Choroid plexus epithelial cell (primary cell): ENCODE measurements around the gene HAUS7.

Source experiments
- DNase-seq: peaks from one replicate; pipeline ENCODE4 v3.0.0-alpha.2; 2010; ENCODE audit warnings: low read depth
- H3K4me3 ChIP-seq: 2 replicates; pipeline ENCODE4 v1.5.1; 2011; ENCODE audit warnings: low read depth, mild to moderate bottlenecking, control low read depth, low read length, moderate library complexity
- CTCF ChIP-seq: conservative IDR thresholded peaks from 2 replicates; pipeline ENCODE4 v1.5.1; 2011; ENCODE audit warnings: low read depth, mild to moderate bottlenecking, control low read depth, inconsistent platforms, low read length, moderate library complexity

HAUS7 gene

GRCh38 chrX:153494061-153494460, 23.7 kb upstream of the HAUS7 start:
- peak; percentile 15 for DNase-seq
- TF ChIP-seq CTCF, result no peak
- H3K4me3 ChIP-seq, result no peak overlapping the region

GRCh38 chrX:153493085-153493484, 22.7 kb upstream of the HAUS7 start:
- DNase-seq, result no peak
- H3K4me3 ChIP-seq, result no peak overlapping the region
- TF ChIP-seq CTCF, result no peak

DNA sequence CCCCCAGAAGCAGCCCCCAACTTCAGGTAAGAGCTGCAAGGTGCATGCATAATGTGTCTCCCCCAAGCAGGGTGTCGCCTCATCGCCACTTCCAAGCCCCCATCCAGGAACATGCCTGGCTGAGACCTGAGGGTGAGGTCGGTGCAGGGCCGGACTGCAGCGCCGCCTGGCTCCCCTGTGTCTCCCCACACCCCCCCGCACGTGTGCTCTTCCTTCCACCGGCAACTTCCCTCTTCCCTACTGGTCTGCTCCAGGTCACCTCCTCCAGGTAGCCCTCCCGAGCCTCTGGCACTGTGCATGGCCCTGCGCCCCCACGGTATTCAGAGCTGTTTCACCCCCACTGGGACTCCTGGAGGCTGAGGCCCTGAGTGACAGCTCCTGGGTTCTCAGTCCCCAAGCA, 22.2 kb upstream of the HAUS7 start:
- no peak overlapping the region for H3K4me3 ChIP-seq
- TF ChIP-seq CTCF, result no peak
- no peak for DNase-seq

GRCh38 chrX:153491918-153492317, 21.5 kb upstream of the HAUS7 start:
- no peak overlapping the region for H3K4me3 ChIP-seq
- no peak for TF ChIP-seq CTCF
- no peak for DNase-seq

GRCh38 chrX:153491351-153491914, 21.1 kb upstream of the HAUS7 start:
- no peak overlapping the region for H3K4me3 ChIP-seq
- TF ChIP-seq CTCF, result no peak
- DNase-seq, result no peak

DNA sequence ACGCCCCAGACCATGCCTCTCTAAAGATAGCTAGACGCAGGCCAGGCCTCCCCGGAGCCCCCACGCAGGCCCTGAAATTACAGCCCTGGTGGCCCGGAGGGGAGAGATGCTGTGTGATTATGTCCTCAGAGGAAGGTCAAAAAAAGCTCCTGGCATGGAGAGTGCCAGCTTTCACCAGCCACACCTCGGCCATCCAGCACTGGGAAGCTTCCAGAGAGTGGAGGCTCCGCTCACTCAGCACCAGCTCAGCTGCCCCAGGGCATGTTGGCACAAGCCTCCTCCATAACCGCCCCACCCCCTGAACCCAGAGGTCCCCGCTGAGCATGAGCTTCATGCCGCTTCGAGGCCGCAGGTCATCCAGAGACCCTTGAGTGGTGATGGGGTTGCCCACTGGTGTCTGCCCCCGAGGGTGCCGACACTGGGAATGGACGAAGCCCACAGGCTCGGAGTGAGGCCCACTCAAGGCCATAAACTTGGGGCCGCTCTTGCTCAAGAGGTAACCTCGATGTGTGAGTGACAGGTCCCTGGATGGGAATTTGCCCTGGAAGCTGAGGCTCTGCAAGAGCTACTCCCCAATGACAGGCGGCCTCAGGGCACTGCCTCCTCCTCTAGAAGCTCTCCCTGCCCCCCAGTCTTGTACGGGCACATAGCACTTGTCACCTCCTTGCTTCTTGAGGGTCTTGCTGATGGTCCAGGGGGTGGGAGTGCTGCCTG, 20.0 kb upstream of the HAUS7 start:
- TF ChIP-seq CTCF, result no peak
- no peak overlapping the region for H3K4me3 ChIP-seq
- no peak for DNase-seq

GRCh38 chrX:153488231-153488914, 18.0 kb upstream of the HAUS7 start:
- no peak for TF ChIP-seq CTCF
- DNase-seq, result peak; percentile 31
- H3K4me3 ChIP-seq, result no peak overlapping the region
